RWPE2 (cell line): ENCODE results near the gene TSHZ3.

Experiments
- ATAC-seq: fragments of 200-7000 bp; cut with Tn5 transposase; 3 replicates; pipeline ENCODE4 v1.9.1; 2021; ENCODE audit warnings: low read depth
- DNase-seq: peaks from one replicate; pipeline ENCODE4 v3.0.0-alpha.2; 2020; ENCODE audit warnings: low spot score
- H3K27ac ChIP-seq: fragments of 450-650 bp; 2 replicates; pipeline ENCODE4 v1.5.1; 2017; ENCODE audit warnings: mild to moderate bottlenecking; ENCODE audit not compliant: poor library complexity, severe bottlenecking
- H3K27me3 ChIP-seq: fragments of 250-450 bp; sonication (Bioruptor Pico); 2 replicates; pipeline ENCODE4 v1.5.1; 2021; ENCODE audit warnings: mild to moderate bottlenecking, moderate library complexity; ENCODE audit not compliant: insufficient read depth, poor library complexity, severe bottlenecking
- H3K36me3 ChIP-seq: fragments of 250-450 bp; sonication (Bioruptor Pico); 2 replicates; pipeline ENCODE4 v1.5.1; 2020; ENCODE audit warnings: low read depth, mild to moderate bottlenecking, moderate library complexity
- H3K4me1 ChIP-seq: fragments of 250-450 bp; sonication (Bioruptor Pico); 2 replicates; pipeline ENCODE4 v1.5.1; 2021; ENCODE audit warnings: mild to moderate bottlenecking, moderate library complexity; ENCODE audit not compliant: insufficient read depth, poor library complexity, severe bottlenecking
- H3K4me3 ChIP-seq: fragments of 250-450 bp; sonication (Bioruptor Pico); 2 replicates; pipeline ENCODE4 v1.5.1; 2021; ENCODE audit warnings: mild to moderate bottlenecking, moderate library complexity; ENCODE audit not compliant: severe bottlenecking
- H3K9me3 ChIP-seq: fragments of 250-450 bp; sonication (Bioruptor Pico); 2 replicates; pipeline ENCODE4 v1.5.1; 2021; ENCODE audit warnings: mild to moderate bottlenecking, moderate library complexity; ENCODE audit not compliant: severe bottlenecking
- TF ChIP-seq, protein P1 (sequence below): fragments of 450-650 bp; IDR thresholded peaks from one replicate; pipeline ENCODE4 v1.5.1; 2017; ENCODE audit warnings: mild to moderate bottlenecking, moderate library complexity; ENCODE audit not compliant: poor library complexity, severe bottlenecking

TSHZ3 gene

DNA sequence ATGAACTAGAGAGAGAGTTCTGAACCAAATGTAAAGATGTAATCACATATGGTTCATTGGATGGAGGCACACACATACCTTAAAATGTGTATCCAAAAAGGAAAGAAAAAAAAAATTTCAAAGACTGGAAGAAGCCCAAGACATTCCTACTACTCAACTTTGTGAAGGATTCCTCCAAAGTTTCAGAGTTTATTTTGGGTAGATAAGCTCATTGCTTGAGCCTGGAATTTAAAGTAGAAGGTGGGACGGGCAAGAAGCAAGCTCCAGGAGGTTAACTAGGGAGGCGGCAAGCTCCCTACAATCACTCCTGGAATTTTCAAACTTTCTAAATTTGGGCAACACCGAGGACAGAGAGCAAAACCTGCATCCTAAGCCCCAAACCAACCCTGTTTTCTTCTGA, 1.9 kb downstream of the TSHZ3 start:
- DNase-seq (no peak), ATAC-seq (no peak)
- Histone ChIP-seq H3K27ac (no peak overlapping the region), H3K9me3 (no peaks in the 10 kb centered on the region), H3K27me3 (no peaks in the 10 kb centered on the region), H3K4me1 (peaks cover 2% of the 10 kb centered on the region), H3K4me3 (no peak overlapping the region), H3K36me3 (no peaks in the 10 kb centered on the region)
- TF ChIP-seq, protein P1, sequence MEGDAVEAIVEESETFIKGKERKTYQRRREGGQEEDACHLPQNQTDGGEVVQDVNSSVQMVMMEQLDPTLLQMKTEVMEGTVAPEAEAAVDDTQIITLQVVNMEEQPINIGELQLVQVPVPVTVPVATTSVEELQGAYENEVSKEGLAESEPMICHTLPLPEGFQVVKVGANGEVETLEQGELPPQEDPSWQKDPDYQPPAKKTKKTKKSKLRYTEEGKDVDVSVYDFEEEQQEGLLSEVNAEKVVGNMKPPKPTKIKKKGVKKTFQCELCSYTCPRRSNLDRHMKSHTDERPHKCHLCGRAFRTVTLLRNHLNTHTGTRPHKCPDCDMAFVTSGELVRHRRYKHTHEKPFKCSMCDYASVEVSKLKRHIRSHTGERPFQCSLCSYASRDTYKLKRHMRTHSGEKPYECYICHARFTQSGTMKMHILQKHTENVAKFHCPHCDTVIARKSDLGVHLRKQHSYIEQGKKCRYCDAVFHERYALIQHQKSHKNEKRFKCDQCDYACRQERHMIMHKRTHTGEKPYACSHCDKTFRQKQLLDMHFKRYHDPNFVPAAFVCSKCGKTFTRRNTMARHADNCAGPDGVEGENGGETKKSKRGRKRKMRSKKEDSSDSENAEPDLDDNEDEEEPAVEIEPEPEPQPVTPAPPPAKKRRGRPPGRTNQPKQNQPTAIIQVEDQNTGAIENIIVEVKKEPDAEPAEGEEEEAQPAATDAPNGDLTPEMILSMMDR: no peak

DNA sequence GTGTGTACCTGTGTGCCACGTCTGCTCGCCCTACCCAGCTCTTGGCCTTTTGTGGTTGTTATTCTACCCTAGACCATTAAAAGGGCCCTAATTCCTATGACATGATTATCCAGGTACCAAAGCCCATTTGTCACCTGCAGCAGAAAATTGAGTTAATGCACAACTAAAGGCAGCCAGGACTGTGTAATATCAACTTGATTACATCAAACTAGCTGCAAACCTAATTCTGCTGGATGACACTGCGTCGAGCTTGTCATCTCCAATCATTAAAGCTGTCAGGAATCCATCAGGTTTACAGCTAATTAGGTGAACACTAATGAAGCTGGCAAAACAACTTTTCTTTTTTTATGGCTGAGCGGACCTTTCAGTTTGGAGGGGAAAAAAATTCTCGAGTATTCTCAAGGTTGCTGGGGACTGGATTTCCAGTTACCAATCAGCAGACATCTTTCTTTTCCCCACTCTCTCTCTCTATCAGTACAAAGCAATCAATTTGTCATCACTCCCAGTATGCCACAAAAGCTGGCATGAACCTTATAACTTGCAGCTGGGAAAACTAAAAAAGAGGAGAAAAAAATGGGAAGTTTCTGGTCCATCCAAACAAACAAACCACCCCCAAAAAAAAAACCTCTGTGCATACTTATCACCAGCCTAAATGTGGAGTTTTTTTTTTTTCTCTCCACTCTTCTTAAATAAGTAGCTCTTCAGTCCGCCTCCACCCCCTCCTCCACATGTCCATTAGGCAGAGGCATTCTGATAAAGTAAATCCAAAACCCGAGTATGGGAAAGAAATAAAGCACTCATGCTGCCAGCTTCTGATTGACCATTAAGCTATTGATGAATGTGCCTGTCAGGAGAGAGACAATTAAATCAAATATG, 2.8 kb downstream of the TSHZ3 start:
- ATAC-seq: no peak
- Histone ChIP-seq H3K9me3 (no peaks in the 10 kb centered on the region), H3K27ac (no peak overlapping the region), H3K27me3 (no peaks in the 10 kb centered on the region), H3K4me3 (no peak overlapping the region), H3K36me3 (no peaks in the 10 kb centered on the region), H3K4me1 (peaks cover 2% of the 10 kb centered on the region)
- DNase-seq: no peak
- TF ChIP-seq, protein P1: no peak

DNA sequence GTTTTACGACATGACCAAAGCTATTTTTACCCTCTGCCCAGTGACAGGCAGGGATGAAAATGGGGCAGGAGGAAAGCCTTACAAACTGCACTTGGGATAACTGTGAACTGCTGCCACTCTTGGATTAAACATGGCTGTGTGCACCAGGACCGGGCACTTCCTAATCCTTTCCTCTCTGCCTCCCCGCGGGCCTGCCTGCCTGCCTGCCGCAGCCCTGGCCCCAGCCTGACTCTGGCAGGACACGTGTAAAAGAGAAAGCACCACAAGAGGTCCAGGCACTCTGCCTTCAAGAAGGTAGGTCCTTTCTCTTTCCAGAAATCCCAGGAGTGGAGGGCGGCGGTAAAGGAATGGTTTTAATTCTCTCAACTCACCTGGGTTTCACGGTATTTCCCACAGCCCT, 4.8 kb downstream of the TSHZ3 start:
- Histone ChIP-seq H3K27ac (no peak overlapping the region), H3K9me3 (no peaks in the 10 kb centered on the region), H3K27me3 (no peaks in the 10 kb centered on the region), H3K36me3 (no peaks in the 10 kb centered on the region), H3K4me3 (no peak overlapping the region), H3K4me1 (peaks cover 2% of the 10 kb centered on the region)
- TF ChIP-seq, protein P1: no peak
- DNase-seq (no peak), ATAC-seq (no peak)

DNA sequence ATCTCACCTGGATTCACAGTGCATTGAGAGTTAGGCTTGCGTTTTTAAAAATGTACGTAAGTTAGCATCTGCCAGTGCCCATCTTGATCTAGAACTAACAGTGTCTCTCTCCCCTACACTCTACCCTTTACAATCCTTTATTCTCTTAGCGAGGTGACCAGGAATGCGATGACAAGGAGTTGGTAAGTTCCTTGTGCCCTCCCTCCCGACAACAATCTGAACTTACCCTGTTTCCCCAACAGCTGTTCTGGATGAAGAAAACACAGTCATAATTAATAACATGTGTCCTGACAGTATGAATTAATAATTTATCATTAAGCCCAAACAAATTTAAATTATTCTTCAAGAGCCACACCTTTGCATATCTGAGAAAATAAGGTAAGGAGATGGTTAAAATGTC, 6.3 kb downstream of the TSHZ3 start:
- Histone ChIP-seq H3K4me3 (no peak overlapping the region), H3K36me3 (no peaks in the 10 kb centered on the region), H3K9me3 (no peaks in the 10 kb centered on the region), H3K4me1 (no peaks in the 10 kb centered on the region), H3K27ac (no peak overlapping the region), H3K27me3 (no peaks in the 10 kb centered on the region)
- ATAC-seq (no peak), DNase-seq (no peak)
- TF ChIP-seq, protein P1: no peak
